SH-SY5Y (cell line): Measurements from ENCODE around the gene SLC32A1.

Experiments used
- GATA2 ChIP-seq: IDR thresholded peaks from 2 replicates; pipeline ENCODE4 v1.6.1; 2011; ENCODE audit warnings: mild to moderate bottlenecking, low read depth, low read length
- GATA3 ChIP-seq: IDR thresholded peaks from 2 replicates; pipeline ENCODE4 v1.6.1; 2011; ENCODE audit warnings: low read depth, mild to moderate bottlenecking, low read length, moderate library complexity

Gene SLC32A1

GRCh38 chr20:38728911-38729642, 4.8 kb downstream of the SLC32A1 start:
- TF ChIP-seq GATA2 = no peak
- no peak for TF ChIP-seq GATA3

GRCh38 chr20:38729767-38730166, 5.5 kb downstream of the SLC32A1 start:
- no peak for TF ChIP-seq GATA3
- no peak for TF ChIP-seq GATA2

DNA sequence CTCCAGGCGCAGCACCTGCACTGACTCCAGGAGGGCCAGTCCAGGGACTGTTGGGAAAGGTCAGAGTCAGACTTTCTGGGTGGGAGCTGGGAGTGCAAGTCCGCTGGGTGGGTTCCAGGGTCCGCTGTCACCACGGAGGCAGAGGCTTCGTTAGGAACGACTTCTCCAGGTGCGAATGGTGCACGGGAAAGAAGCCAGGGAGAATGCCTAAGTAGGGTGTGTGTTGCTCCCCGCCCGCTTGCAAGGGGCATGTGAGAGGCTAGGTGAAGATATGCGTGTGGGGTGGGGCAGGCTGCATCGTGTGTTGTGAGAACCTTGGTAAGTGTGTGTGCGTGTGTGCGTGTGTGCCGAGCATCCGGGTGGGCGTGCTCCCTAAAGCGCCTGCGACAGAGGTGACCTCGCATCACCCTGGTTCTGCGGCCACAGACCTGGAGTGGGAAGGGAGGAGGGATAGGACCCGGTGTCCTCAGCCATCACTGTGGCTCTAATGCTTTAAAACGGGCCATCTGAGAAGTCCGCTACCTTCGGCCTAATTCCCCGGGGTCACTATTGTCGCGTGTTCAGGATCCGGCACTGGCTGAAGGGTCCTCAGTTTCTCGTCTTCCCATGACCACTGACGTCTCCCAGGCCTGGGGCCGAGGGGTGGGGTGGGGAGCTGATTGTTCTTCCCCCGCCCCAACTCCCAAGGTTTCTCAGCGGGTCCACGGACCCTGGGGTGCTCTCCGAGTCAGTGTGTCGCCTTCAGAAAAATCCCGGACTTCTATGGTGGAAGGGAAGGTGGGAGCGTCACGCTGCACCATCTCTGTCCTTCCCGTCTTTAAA, 6.1 kb downstream of the SLC32A1 start:
- TF ChIP-seq GATA2 (no peak), GATA3 (no peak)

- no peak for TF ChIP-seq GATA2
- TF ChIP-seq GATA3 = no peak
Measured at GRCh38 chr20:38730989-38731737, 6.9 kb downstream of the SLC32A1 start.

- TF ChIP-seq GATA2 (no peak), GATA3 (no peak)
Measured at GRCh38 chr20:38731738-38732113, 7.4 kb downstream of the SLC32A1 start.

DNA sequence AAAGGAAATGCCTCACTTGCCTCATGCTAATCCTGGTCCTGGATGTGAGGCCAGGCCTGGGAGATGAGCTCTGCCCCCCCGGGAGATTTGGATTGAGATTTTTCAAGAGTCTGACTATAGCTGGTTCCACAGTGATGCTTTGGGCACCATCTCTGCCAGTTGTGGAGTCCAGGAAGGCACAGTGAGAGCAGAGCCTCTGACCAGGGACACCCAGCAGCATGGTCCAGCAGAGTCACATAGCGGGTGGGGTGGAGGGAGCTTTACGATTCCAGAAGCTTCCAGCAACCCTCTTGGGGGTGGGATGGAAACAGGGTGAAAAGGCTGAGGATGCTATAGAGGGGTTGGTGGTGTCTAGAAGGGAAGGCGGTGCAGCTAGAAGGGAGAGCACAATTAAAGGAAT, 8.7 kb downstream of the SLC32A1 start:
- TF ChIP-seq GATA3 = no peak
- no peak for TF ChIP-seq GATA2

DNA sequence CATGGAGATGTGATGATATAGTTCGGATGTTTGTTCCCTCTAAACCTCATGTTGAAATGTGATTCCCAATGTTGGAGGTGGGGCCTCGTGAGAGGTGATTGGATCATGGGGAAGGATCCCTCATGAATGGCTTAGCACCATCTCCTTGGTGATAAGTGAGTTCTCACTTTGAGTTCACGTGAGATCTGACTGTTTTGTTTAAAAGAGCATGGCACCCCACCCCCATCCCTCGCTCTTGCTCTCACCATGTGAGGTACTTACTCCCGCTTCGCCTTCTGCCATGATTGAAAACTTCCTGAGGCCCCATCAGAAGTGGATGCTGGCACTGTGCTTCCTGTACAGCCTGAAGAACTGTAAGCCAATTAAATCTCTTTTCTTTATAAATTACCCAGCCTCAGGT, 10.9 kb downstream of the SLC32A1 start:
- no peak for TF ChIP-seq GATA2
- no peak for TF ChIP-seq GATA3

- TF ChIP-seq GATA3 (no peak), GATA2 (no peak)
Measured at GRCh38 chr20:38737887-38738286, 13.6 kb downstream of the SLC32A1 start.

- TF ChIP-seq GATA3 (no peak), GATA2 (no peak)
Measured at GRCh38 chr20:38745757-38746156, 21.5 kb downstream of the SLC32A1 start.

DNA sequence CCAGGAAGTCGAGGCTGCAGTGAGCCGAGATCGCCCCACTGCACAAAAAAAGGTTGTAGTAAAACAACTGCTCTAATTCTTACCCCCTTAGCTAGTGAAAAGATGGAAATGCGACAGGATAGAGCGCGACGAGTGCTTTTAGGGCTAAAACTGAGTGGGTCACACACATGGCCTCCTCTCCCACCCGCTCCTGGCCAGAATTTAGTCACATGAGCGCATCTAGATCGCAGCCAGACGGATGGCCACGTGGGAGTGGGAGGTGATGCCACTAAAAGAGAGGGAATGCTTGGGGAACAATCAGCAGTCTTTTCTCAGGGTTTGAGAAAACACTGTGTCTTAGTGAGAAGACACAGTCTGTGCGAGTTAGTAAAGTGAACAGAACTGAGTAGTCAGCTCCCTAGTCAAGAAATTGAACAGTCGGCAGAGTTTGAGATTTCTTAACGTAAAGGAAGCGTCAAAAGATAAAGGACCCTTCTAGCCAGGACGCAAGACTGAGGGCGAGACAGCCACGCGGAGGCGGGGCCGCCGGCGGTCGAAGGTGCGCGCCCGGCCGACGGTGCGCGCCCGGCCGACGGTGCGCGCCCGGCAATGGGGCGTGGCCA, 23.3 kb downstream of the SLC32A1 start:
- TF ChIP-seq GATA2 (no peak), GATA3 (no peak)

GRCh38 chr20:38748097-38748860, 24.0 kb downstream of the SLC32A1 start, which contains the start of gene ACTR5:
Gene ACTR5, plus strand, starts transcription at chr20:38748460. Its CDS starts 19 bp downstream, at chr20:38748479.
- TF ChIP-seq GATA3 = no peak
- TF ChIP-seq GATA2 = no peak

DNA sequence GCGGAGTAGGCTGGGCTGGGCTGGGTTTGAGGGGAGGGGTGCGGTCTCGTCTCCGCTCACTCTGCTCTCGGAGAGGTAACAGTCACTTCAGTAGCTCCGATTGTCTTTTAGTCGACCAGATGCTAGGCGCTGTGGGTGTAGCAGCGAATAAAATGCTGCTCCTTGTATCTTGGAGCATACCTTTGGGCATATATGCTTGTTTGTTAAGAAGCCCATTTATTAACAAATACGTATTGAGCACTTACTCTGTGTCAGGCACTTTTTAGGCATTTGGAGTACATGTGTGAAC, 24.5 kb downstream of the SLC32A1 start:
- TF ChIP-seq GATA2 (no peak), GATA3 (no peak)

DNA sequence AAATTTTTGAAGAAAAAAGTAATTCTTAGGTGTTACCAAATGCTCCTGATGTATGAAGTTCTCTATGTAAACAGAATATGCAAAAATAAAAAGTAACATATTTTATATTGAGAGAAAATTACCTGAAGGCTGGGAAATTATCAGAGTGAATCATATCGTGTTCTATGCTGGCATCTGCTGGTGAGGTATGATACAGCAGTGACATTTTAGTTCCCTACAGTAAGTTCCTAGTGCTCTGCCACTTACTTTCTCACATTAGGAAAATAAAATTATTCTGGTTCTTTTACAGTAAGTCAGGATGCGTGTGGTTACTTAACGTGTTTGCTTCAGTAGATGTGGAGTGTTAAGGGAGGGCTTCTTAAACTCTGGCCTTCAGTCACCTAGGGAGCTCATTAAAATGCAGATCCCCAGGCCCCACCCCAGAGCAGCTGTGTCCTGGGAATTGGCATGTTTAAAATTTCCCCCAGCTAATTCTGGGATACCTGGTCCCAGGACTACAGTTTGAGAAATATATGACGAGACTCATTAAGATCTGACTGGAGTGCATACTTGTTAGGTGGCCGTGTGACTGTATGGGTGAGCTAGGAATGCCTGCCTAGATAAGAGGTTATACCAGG, 27.2 kb downstream of the SLC32A1 start:
- no peak for TF ChIP-seq GATA3
- TF ChIP-seq GATA2 = no peak

GRCh38 chr20:38752029-38752428, 27.7 kb downstream of the SLC32A1 start:
- TF ChIP-seq GATA2 = no peak

- TF ChIP-seq GATA2 = no peak
- TF ChIP-seq GATA3 = no peak
Measured at GRCh38 chr20:38754924-38755323, 30.6 kb downstream of the SLC32A1 start.
